ENCODE results near the gene MYO1D. TPM values are rescaled to one million over a fixed set of nuclear protein-coding genes. Genes with fewer than 3 reads are reported as not detected.

MYO1D gene
- total and polyA plus RNA-seq, 7 donors, result 6.2 to 184 (median 21.6) TPM

- no peaks in the 10 kb centered on the region for H3K36me3 ChIP-seq
- no peak overlapping the region for H3K4me3 ChIP-seq
- no peak for DNase-seq
- no peak overlapping the region for H3K27ac ChIP-seq
- H3K4me1 ChIP-seq, result no peaks in the 10 kb centered on the region
- intact Hi-C loops (cut with DNase I), result no loop called here
- WGBS, 2 donors, result 34 to 63% methylated on average over 2 of the region's 2 CpGs
- TF ChIP-seq POLR2A (IDR thresholded peaks at IDR 0.05) (no peak), CTCF (IDR thresholded peaks at IDR 0.05) (no peak), EP300 (IDR thresholded peaks at IDR 0.05) (no peak), POLR2AphosphoS5 (IDR thresholded peaks at IDR 0.05) (no peak)
- no peaks in the 10 kb centered on the region for H3K27me3 ChIP-seq
- no peaks in the 10 kb centered on the region for H3K9me3 ChIP-seq
Observed at GRCh38 chr17:32623196-32623595, 253.7 kb downstream of the MYO1D start.

GRCh38 chr17:32622540-32622939 lies 254.4 kb downstream of the MYO1D start:
- H3K9me3 ChIP-seq, result no peaks in the 10 kb centered on the region
- 90 to 93% methylated on average over 4 of the region's 4 CpGs for WGBS, 2 donors
- H3K4me1 ChIP-seq, result no peaks in the 10 kb centered on the region
- H3K27ac ChIP-seq, result no peak overlapping the region
- no peak for DNase-seq
- no peak for TF ChIP-seq CTCF (IDR thresholded peaks at IDR 0.05)
- no peak for TF ChIP-seq POLR2AphosphoS5 (IDR thresholded peaks at IDR 0.05)
- no peak for TF ChIP-seq POLR2A (IDR thresholded peaks at IDR 0.05)
- no peak for TF ChIP-seq EP300 (IDR thresholded peaks at IDR 0.05)
- no peak overlapping the region for H3K4me3 ChIP-seq
- intact Hi-C loops (cut with DNase I), result no loop called here
- H3K27me3 ChIP-seq, result no peaks in the 10 kb centered on the region
- no peaks in the 10 kb centered on the region for H3K36me3 ChIP-seq

- WGBS, 2 donors, result 86 to 92% methylated on average over 3 of the region's 3 CpGs
- Histone ChIP-seq H3K9me3 (no peaks in the 10 kb centered on the region), H3K4me1 (no peaks in the 10 kb centered on the region), H3K4me3 (no peak overlapping the region), H3K27ac (no peak overlapping the region), H3K27me3 (no peaks in the 10 kb centered on the region), H3K36me3 (no peaks in the 10 kb centered on the region)
- no peak for DNase-seq
- intact Hi-C loops (cut with DNase I), result no loop called here
- no peak for TF ChIP-seq POLR2AphosphoS5 (IDR thresholded peaks at IDR 0.05)
- TF ChIP-seq POLR2A (IDR thresholded peaks at IDR 0.05), result no peak
- no peak for TF ChIP-seq CTCF (IDR thresholded peaks at IDR 0.05)
- TF ChIP-seq EP300 (IDR thresholded peaks at IDR 0.05), result no peak
Observed at GRCh38 chr17:32621612-32622312, 255.2 kb downstream of the MYO1D start.

GRCh38 chr17:32615326-32615725 lies 261.6 kb downstream of the MYO1D start:
- Histone ChIP-seq H3K4me3 (no peak overlapping the region), H3K27me3 (no peaks in the 10 kb centered on the region), H3K9me3 (no peaks in the 10 kb centered on the region), H3K36me3 (no peaks in the 10 kb centered on the region), H3K4me1 (no peaks in the 10 kb centered on the region), H3K27ac (no peak overlapping the region)
- WGBS, 2 donors, result 94% methylated on average over 3 of the region's 3 CpGs
- intact Hi-C loops (cut with DNase I), result no loop called here
- no peak for TF ChIP-seq POLR2A (IDR thresholded peaks at IDR 0.05)
- DNase-seq, result no peak

GRCh38 chr17:32610943-32611342 lies 266.0 kb downstream of the MYO1D start:
- DNase-seq, result no peak
- Histone ChIP-seq H3K4me3 (no peak overlapping the region), H3K9me3 (no peaks in the 10 kb centered on the region), H3K4me1 (no peaks in the 10 kb centered on the region), H3K36me3 (no peaks in the 10 kb centered on the region), H3K27me3 (no peaks in the 10 kb centered on the region), H3K27ac (no peak overlapping the region)
- intact Hi-C loops (cut with DNase I), result no loop called here
- no peak for TF ChIP-seq POLR2AphosphoS5 (IDR thresholded peaks at IDR 0.05)
- no peak for TF ChIP-seq EP300 (IDR thresholded peaks at IDR 0.05)
- TF ChIP-seq CTCF (IDR thresholded peaks at IDR 0.05), result no peak
- no peak for TF ChIP-seq POLR2A (IDR thresholded peaks at IDR 0.05)
- 96 to 98% methylated on average over 6 of the region's 6 CpGs for WGBS, 2 donors
